HG03442 (cell line): ENCODE measurements around the gene ATP7B.
A peak's percentile ranks its signal among the peaks of the same experiment; 100 is the strongest.

Experiments used
- ATAC-seq: cut with Tn5 transposase; IDR thresholded peaks from one replicate; pipeline ENCODE4 v1.9.1; 2021; ENCODE audit warnings: mild to moderate bottlenecking, moderate library complexity; ENCODE audit not compliant: unreplicated experiment

The ATP7B gene

DNA sequence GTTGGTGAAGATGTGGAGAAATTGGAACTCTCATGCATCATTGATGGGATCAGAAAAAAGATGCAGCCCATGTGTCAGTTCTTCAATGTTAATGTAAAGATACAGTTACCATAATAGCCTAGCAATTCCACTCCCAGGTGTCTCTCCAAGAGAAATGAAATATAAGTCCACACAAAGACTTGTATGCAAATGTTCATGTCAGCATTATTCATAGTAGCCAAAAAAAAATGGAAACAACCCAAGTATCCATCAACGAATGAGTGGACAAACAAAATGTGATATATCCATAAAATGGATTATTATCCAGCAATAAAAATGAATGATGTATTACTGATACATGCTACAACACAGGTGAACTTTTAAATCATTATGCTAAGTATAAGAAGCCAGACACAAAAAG, 110.8 kb downstream of the ATP7B start:
- ATAC-seq, result no peak

DNA sequence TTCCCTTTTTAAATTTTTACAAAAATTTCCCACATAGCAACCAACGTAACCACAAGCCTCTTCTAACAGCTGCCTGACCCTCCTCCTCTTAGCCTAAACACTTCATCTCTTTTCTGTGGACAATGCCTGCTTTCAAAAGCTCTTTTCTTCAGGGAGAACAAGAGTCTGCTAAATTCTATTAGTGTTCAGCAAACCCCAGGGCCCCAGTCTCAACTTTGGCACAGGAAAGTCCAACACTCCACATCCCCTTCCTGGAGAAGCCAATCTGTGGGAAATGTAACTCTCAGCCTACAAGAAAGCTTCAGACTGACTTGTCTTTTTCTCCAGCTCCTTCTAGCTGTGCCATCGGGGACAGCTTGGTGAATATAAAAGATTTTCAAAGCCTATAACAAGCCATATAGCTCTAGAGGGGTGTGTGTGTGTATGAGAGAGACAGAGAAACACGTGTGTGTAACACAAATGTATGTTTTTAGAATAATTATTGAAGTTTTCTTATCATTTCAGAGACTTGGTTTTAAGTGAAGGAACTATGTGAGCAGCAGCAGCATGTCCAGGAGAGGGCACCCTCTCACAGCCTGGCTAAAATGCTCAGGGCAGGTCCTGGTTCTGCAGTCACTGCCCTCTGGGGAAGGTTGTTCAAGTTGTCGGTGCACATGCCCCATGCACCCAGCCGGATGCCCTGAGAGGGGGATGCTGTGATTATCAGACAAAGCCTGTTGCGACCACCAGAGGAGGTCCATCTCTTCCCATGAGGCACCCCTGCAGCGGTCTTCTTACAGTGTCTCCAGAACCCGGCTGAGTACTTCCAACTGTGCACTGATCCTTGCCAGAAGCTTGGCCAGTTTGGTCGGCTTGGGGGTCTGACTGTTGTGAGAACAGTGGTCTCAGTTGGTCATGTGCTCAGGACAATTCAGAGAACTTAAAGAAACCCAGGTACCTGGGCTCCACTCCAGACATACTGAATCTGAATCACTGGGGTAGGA, 115.1 kb downstream of the ATP7B start:
- ATAC-seq, result peak; percentile 79

DNA sequence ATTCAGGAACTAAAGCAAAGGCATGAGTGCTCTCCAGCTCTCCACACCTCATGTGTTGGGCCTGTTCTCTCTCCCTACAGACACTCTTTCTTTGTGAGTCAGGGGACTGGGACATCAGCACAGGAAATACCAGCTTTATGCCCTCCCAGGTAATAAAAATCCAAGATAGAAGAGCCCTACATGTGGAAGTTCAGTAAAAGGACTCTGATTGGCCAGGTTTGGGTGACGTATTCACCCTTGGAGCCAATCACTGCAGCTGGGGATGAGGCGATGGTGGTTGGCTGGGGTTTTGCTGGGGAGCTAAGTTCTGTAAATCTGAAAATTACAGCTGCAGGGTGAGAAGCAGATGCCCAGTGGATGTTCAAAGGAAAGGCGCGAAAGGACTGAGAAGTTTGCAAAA, 117.0 kb downstream of the ATP7B start:
- ATAC-seq, result no peak

DNA sequence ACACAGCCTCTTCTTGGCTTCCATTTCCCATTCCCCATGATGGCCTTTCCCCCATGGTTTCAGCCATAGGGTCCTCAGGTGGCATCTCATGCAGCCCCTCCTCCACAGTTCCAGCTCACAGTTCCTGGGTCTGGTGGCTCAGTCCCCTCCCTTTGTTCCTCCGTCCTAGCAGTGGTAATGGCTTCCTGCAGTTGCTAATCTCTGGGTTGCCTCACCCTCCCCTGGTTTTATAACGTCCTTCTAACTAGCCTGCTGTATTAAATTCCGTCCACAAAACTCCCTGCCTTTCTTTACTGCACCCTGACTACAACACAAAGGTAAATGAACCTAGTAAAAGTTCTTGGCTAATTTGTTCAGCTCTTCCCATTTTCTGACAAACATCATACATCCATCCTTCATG, 118.6 kb downstream of the ATP7B start:
- ATAC-seq, result no peak

DNA sequence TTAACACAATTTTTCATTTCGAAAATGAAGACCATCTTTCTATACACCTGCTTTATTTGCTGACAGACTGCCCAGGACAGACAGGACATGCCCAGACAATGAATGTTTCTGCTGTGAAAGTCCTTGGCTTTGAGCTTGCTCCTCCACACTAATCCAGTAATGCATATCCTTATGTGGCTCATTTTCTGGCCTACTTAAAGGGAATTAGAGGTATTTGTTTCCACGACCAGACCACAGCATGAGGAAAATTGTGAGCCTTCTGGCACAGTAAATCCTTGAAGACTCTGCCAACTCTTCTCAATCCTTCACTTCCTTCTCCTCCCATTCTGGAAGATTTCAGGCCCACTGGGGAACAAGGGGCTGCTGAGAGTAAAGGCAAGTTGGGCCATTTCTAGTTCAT, 123.8 kb downstream of the ATP7B start:
- ATAC-seq, result no peak

DNA sequence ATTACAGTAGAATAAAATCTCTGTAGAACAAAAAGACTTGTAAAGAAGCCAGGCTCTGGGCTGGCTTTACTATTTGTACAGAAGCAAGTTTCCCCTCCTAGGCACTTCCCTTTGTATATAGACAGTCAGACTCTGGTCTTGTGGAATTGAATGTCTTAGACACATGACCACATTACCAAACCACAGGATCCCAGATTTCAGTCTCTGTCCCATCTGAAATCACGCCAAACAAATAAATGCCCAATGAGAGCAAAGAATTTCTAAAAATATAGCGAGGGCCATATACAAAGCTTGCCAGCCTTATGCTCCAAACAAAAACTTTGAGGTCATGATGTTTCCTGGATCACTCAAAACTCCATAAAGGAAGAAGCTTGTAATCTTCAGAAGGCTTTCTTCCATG, 125.6 kb downstream of the ATP7B start:
- ATAC-seq, result no peak

DNA sequence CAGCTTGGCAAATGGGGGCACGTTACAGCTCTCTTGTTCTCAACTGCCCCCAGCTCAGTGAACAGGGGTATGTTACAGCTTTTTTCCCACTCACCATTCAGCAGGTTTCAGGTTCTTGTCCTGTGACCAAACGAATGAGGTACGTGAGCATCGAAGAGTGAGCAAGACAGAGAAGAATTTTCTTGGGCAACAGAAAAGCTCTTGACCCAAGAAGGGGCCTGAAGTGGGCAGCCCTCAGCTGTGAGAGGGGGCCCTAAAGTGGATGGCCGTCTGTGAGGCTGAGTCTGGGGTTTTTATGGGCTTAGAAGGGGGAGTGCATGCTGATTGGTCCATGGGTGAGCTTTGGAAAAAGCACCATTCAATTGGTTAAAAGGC, 128.0 kb downstream of the ATP7B start:
- ATAC-seq, result no peak
